Measurements from ENCODE around the gene DPEP2.
"Not testable (repeated sequence)": the region's sequence is repeated elsewhere in the genome, so short reads cannot be mapped to it uniquely, and the experiment has no call there.

The DPEP2 gene

DNA sequence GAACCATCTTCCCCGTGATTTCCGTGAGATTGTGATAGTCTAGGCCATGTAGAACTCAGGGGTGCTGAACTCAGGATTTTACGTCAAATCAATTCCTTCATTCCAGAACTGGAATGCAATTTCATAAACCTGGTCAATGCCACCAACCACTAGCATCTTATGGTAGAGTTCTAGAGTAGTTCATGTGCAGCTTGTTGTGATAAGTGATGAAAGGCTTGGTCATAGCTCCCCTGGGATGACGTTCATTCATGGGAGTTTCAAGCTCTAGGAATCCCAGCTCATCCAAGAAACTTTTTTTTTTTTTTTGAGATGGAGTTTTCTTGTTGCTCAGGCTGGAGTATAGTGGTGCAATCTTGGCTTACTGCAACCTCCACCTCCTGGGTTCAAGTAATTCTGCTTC, 3.7 kb upstream of the DPEP2 start:
- DNase-seq: no peak

DNA sequence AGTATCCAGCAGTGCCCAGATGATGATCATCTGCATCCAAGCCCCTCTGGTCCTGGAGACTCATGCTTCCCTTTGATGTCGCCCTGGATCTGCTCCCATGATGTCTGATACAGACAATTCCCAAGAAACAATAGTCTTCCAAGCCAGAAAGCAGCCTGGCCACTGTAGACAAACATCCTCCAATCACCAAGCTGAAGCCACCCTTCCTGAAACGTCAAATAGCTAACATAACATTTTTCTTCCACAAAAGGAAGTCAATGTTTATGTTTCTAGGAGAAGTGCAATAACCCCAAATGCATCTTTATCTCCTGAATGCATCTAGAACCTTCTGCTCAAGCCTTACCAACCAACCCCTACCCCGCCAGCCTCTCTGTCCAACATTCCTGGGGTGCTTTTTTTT, 1.2 kb upstream of the DPEP2 start:
- no peak for DNase-seq

DNA sequence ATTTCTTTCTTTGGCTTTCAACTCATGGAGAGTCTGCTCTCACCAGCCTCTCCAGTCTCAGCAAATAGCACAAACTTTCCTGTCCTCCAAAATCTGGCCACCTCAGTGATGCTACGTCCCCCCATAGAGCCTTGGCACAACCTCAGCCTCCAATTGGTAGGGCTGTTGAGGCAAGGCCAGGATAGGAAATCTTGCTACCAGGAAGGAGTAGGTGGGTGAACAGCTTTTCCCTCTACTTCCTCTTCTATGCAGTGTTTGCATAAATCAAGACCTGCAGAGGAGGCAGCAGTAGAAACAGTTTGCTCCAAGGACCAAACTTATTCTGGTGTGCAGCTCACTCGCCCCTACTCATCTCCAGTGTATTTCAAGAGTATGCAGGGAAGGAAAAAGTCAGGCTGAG, 701 bp upstream of the DPEP2 start:
- DNase-seq: no peak

DNA sequence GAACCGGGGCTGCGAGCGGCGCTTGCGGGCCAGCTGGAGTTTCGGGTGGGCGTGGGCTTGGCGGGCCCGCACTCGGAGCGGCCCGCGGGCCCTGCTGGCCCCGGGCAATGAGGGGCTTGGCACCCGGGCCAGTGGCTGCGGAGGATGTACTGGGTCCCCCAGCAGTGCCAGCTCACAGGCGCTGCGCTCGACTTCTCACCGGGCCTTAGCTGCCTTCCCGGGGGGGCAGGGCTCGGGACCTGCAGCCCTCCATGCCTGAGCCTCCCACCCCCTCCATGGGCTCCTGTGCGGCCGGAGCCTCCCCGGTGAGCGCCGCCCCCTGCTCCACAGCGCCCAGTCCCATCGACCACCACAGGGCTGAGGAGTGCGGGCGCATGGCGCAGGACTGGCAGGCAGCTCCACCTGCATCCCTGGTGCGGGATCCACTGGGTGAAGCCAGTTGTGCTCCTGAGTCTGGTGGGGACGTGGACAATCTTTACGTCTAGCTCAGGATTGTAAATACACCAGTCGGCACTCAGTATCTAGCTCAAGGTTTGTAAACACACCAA, 979 bp downstream of the DPEP2 start:
- DNase-seq: not testable (repeated sequence)

DNA sequence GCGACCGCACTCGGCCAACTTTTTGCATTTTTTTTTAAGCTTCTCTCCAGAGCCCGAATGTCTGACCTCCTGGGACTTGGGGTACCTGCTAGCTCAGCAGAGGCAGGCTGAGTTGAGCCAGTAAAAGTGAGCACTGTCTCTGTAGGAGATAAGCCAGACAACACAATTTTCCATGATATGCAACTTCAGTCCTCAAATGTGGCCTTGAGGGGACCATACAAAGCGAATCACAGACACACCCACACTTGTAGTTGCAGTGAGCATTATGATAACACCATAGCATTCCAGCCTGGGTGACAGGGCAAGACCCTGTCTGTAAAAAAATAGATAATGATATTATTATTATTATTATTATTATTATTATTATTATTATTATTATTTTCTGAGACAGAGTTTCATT, 2.6 kb downstream of the DPEP2 start:
- DNase-seq: no peak

DNA sequence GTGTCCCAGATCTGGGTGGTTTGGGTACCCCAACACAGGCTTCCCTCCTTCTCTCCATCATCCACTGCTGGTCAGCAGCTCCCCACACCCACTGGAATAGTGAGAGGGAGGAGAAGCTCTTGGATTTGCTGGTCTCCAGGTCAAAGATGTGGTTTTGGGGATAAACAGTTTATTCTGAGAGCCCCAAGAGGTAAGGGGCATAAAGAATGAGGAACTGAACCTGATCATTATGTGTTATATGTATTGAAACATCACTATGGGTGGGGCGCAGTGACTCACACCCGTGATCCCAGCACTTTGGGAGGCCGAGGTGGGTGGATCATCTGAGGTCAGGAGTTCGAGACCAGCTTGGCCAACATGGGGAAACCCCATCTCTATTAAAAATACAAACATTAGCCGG, 3.9 kb downstream of the DPEP2 start:
- DNase-seq: no peak

DNA sequence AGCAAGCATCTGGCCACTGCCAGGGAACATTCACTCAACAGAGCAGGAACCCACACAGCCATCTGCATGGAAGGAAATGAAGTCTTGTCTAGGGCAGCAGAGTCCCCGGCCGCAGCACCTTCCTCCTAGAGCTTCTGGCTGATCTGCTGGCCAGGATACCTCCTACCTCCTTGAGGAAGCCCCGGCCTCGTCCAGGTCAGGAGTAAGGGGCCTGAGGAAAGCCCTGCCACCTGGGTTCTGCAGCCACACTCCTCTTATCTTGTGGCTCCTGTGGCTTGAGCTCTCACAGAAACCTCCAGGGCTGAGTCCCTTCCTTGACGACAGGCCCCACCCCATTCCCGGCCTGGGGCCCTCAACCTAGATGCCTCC, 5.3 kb downstream of the DPEP2 start:
- not testable (repeated sequence) for DNase-seq

DNA sequence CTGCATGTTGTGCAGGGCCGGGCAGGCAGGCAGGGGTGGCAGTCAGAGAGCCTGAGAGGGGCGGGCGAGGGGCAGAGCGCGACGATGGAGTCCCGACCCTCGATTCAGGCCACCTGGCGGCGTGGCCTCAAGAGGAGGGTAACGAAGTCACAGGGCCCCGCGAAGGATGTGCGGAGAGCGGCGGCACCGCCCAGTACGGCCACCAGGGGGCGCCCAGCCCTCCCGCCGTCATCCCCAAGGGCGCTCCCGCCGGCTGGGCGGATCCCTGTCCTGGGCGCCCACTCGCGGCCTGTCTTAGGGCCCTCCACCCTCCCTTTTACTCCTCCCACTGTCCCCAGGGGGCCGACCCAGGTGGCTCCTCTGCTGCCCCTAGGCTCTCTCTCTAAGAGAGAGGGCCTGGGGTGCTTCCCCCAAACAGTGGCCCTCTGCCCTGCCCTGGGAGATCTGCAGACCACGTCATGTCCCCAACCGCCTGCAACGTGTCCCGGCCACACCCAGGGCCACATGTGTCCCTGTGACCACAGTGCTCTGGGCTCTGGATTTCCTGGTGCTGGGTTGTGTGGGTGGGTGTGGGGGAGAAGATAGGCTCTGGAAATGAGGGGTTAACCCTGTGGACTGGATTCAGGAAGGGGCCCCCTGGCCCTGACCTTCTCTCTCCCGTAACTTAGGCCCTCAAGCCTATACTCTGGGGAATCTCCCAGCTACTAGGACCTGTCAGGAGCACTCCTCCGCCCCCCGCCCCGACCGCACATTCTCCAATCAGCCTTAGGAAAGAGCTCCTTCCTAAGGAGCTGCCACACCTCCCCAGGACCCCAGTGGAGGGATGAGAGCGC, 5.9 kb downstream of the DPEP2 start:
- DNase-seq: peak; percentile 7

DNA sequence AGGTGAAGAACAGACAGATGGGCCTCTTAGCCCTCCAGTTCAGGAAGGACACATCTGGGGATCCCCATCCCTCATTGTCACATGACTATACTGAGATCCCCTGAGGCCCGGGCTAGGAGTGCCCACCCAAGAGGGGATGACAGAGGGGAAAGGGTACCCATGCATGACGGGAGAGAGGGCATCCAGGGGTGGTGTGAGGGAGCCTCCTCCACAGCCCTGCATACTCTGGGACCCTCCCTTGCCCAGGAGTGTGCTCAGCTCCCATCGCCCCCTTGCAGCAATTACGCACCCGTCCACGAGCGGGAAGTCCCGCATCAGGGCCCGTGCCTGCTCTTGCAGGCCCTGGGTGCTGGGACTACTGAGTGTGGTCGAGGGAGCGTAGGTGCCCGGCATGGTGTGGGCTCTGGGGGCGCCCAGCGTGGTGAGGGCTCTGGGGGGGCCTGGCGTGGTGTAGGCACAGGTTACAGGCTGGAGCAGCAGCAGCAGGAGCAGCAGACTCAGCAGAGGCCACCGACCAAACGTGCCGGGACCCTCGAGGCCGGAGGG, 6.5 kb downstream of the DPEP2 start:
- DNase-seq: no peak

DNA sequence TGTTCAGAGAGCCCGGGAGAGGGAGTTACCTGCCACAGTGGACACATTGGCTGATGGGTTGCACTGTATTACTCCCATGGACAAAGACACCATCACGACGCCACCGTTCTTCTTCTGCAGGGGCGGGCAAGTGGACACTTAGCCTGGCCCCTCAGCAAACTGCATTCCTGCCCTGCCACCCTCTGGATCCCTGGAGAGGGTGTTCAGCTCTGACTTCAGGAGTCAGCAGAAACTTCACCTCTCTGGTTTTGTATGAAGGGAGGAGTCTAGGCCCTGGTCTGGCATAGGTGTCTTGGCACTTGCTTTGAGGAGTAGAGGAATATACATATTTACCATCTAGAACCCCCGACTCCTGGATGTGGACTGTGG, 9.3 kb downstream of the DPEP2 start:
- no peak for DNase-seq

DNA sequence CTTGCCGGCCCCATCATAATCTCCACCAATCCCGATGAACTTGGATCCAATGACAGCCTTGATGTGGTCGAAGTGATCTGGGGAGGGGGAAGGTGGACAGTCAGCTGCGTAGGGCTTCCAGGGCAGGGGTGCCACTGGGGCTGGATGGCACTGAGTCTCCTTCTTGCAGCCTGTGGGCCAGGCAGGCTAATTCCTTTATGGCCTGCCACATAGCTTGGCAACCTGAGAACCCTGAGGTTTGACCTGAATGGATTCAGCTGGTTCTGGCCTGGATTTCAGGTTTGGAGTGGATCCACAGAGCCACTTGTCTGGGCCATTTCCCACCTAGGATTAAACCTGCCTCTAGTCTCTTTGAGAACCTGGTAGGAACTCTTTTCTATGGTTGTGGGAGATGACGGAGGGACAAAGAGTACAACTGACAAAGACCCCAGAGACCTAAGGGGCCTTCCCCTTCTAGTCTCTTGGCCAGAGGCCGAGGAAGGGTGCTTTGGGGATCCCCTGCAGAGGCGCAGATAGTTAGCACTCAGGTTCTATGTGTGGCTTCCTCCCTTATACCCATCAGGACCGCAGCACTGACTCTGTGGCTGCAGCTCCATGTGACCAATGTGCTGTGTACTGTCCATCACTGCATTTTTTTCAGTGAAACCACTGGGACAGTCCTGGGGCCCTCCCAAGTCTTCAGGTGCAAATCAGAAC, 9.8 kb downstream of the DPEP2 start:
- DNase-seq: no peak

DNA sequence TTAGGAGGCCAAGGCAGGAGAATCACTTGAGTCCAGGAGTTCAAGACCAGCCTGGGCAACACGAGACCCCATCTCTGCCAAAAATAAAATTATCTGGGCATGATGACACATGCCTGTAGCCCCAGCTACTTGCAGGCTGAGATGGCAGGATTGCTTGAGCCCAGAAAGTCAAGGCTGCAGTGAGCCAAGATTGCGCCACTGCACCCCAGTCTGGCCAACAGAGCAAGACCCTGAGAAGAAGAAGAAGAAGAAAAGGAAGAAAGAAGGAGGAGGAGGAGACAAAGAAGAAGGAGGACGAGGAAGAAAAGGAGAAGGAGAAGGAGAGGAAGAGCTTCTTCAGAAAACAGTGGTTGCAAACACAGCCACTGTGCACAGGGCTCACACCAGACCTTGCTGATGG, 10.6 kb downstream of the DPEP2 start:
- no peak for DNase-seq

DNA sequence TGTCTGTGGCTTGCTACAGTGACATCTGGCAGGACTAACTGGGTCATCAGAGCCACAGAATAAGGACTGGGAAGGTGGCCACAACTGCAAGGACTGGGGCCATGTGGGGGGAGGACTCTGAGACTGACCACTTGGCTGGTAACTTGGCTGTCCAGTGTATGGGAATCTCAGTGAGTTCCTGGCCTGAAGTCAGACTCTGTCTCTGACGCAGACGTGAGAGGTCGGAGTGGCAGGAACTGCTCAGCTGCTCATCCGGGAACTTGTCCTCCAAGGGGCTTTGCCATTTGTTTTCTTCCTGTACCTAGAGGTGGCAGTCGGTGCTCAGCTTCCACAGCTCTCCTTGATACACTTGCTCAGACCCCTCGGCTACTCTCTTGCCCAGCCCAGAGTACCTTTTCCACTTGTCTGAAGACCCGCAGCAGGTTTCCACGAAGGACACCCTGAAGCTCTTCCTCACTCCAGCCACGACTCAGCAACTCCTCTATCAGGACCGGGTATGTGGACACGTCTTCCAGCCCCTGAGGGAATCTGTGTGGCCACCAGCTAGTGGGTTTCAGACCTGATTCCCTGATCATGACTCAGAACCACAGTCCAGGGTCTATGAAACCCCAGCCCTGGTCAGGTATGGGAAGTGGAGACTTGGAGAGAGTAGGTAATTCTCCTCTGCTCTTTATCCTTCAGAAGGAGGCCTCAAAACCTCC, 11.7 kb downstream of the DPEP2 start:
- DNase-seq: no peak

DNA sequence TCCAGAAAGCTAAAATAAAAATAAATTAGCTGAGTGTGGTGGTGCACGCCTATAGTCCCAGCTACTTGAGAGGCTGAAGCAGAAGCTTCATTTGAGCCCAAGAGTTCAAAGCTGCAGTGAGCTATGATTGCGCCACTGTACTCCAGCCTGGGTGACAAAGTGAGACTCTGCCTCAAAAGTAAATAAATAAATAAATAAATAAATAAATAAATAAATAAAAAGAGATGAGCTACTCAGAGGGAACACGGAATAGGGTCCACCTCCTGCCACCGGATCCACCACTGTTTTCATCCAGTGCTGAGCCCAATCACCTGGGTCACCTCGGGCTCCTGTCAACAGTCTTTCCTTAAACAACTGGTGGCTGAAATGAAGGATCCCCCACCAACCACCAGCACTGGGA, 12.3 kb downstream of the DPEP2 start:
- DNase-seq: no peak

DNA sequence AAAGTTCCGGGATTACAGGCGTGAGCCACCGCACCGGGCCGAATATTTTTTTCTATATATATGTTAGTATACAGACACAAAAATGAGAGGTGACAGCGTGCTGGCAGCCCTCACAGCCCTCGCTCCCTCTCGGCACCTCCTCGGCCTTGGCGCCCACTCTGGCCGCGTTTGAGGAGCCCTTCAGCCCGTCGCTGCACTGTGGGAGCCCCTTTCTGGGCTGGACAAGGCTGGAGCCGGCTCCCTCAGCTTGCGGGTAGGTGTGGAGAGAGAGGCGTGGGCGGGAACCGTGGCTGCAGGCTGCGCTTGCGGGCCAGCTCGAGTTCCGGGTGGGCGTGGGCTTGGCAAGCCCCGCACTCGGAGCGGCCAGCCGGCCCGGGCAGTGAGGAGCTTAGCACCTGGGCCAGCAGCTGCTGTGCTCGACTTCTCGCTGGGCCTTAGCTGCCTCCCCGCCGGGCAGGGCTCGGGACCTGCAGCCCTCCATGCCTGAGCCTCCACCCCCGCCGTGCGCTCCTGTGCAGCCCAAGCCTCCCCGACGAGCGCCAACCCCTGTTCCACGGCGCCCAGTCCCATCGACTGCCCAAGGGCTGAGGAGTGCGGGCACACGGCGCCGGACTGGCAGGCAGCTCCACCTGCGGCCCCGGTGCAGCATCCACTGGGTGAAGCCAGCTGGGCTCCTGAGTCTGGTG, 17.1 kb downstream of the DPEP2 start:
- DNase-seq: no peak

DNA sequence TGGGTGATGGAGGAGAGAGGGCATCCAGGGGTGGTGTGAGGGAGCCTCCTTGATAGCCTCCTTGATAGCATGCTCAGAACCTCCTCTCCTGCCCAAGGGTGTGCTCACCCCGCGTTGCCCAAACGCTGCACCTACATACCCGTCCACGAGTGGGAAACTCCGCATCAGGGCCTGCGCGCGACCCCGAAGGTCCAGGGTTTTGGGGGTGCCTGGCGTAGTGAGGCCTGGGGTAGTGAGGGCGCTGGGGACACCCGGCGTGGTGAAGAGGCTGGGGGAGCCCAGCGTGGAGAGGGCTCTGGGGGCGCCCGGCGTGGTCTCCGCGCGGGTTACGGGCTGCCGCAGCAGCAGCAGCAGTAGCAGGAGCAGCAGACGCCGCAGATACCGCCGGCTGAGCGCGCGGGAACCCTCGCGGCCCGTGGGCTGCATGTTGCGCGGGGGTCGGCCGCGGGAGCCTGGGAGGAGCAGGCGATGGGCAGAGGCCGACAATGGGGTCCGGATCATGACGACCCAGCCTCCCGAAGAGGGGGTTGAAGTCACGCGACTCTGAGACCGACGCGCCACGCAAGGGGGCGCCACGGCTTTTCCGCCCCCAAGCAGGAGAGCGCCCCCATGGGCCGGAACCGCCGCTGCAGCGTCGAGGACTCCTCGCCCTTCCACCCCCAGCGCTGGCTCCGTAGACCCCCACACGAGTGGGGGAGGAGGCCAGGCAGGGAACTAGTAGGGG, 19.2 kb downstream of the DPEP2 start, which contains the start of gene DPEP3:
Gene DPEP3, minus strand, starts transcription at position 545 of the 724 bp plus-strand sequence. Its CDS starts 119 bp downstream, at position 426.
- no peak for DNase-seq

DNA sequence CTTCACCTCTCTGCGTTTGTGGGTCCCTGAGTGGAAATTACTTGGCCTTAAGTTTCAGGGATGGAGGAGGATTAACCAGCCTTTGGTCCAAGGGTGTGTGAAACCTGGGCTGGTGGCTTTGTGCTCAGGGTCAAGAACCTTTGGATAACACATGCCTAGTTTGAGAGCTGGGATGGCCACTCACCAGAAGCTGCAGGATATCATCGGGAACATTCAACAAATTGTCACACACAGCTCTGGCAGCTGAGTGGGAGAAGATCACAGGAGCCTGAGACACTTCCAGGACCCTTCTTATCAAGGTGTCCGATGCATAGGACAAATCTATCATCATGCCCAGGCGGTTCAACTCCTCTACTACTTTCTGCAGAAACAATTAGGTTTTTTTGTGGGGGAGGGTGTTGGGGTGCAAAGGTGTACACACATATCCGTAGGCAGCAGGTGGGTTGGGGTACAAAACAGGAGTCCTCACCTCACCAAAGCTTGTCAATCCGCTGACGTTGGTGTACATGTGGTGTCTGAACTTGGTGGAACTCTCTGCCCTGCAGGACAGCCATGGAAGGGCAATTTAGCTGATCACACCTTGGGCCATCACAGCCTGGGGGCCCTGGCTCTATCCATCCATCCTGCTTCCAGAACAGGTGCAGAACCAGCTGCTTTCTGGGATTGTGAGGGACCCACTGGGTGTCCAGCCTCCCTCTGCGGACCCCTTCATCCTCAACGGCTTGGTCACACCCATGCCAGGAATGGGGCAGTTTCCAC, 21.6 kb downstream of the DPEP2 start:
- no peak for DNase-seq

DNA sequence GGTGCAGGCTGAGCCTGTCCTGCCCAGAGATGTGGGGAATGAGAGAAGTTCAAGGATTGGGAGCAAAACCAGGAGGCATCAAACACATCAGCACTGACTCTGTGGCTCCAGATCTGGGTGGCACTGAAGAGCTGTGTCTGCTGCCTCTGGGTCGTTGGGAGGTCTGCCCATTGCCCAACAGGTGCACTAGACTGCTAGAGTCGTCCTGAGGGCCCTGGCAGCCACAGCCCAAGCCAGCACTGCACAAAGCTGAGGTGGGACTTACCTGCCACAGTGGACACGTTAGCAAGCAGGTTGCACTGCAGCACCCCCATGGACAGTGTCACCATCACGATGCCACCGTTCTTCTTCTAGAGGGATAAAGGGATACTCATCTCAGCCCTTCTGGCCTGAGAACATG, 22.3 kb downstream of the DPEP2 start:
- DNase-seq: no peak

DNA sequence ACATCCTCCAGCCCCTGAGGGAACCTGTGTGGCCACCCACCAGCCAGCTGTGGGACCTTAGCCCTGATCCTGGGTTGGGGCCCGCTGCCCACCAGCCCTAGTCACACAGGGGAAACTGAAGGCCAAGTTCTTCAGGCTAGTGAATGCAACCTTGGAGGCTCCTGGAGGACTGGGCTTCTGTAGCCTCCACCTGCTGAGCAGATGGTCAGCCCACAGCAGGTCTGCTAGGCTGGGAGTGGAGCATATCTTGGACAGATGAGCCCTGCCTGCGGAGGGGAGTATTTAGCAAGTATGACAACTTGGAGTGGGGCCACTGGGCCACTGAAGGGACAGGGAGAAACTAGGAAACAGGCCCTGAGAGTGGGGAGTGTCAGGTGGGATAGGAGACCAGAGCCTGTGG, 23.1 kb downstream of the DPEP2 start:
- no peak for DNase-seq

DNA sequence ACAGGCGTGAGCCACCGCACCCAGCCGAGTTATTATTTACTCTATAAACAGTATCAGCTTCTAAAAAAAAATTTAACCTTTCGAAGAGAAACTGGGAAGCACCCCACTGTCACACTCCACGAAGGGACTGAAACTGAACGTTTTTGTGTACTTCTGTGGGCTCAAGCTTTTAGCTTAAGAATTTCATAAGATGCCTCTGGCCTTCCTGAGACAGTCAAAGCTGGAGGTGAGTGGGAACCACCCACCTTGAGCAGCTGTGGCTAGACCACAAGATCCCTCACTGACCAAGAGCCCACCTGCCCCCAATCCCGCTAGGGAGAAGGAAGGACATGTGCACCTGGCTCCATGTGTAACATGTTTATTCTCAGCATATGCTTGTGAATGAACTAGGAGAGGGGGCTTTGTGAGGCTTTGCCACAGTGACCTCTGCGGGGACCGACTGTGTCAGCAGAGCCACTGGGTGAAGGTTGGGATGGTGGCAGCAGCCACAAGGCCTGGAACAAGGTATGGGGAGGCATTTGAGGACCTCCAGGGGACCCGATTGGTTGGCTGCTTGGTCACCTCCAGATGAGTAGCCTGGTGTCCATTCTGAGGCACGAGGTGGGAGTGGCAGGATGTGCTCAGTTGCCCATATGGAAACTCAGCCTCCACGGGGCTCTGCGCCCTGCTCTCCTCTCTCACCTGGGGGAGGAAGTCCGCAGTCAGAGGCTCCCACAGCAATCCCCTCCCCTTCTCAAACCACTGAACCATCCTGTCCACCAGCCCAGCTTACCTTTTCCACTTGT, 23.8 kb downstream of the DPEP2 start:
- DNase-seq: no peak

All from NCI-H748 treated with DMSO at 0.1 percent for 48 hours (cell line).